HFF-Myc (cell line): ENCODE measurements around the gene ANKRD60.

Source experiments
- DNase-seq: peaks from one replicate; pipeline ENCODE4 v3.0.0-alpha.2; 2011; ENCODE audit warnings: low read depth; ENCODE audit errors: extremely low read depth
- H3K4me3 ChIP-seq: replicated peaks from 2 replicates; pipeline ENCODE4 v1.5.1; 2011; ENCODE audit warnings: low read depth, mild to moderate bottlenecking, control low read depth, low read length
- TF ChIP-seq, protein P1 (sequence below): IDR thresholded peaks from 2 replicates; pipeline ENCODE4 v1.5.1; 2012; ENCODE audit warnings: mild to moderate bottlenecking, low read depth, low read length, control low read depth; ENCODE audit errors: missing control alignments

ANKRD60 gene

DNA sequence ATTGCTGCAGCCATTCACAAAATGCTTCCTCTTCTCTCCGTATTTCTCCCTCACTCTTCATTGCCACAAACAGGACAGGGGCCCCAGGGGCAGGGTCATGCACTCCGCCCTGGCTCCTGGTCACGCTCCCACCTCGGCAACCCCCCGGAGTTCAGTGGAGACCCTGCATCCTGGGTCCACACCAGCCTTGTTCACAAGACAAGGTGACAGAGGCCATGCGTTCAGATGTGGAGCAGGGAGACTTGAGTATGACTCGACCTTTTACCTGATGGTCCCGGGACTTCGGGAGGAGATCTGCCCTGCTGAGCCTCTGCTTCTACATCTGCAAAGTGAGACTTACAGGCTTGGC lies 49.4 kb downstream of the ANKRD60 start:
- no peak overlapping the region for H3K4me3 ChIP-seq
- TF ChIP-seq, protein P1, sequence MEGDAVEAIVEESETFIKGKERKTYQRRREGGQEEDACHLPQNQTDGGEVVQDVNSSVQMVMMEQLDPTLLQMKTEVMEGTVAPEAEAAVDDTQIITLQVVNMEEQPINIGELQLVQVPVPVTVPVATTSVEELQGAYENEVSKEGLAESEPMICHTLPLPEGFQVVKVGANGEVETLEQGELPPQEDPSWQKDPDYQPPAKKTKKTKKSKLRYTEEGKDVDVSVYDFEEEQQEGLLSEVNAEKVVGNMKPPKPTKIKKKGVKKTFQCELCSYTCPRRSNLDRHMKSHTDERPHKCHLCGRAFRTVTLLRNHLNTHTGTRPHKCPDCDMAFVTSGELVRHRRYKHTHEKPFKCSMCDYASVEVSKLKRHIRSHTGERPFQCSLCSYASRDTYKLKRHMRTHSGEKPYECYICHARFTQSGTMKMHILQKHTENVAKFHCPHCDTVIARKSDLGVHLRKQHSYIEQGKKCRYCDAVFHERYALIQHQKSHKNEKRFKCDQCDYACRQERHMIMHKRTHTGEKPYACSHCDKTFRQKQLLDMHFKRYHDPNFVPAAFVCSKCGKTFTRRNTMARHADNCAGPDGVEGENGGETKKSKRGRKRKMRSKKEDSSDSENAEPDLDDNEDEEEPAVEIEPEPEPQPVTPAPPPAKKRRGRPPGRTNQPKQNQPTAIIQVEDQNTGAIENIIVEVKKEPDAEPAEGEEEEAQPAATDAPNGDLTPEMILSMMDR: no peak
- DNase-seq: no peak

DNA sequence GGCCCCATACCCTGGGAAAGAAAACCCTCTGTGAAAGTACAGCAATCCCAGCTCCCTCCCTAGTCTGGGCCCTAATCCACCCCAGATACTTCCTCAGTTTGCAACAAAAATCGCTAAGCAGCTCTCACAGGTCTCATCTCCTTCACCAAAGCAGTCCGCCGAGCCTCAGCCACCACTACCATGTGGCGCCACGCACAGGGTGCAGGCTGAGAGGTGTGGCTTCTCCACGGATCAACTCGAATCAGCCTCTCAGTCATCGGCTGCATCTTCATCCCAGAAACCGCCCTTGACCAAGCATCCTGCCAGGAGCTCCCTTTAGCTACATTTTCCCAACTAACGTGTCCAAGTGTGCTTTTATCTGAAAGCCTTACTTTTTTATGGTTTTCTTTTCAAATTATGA lies 50.7 kb downstream of the ANKRD60 start:
- no peak for DNase-seq
- no peak overlapping the region for H3K4me3 ChIP-seq
- TF ChIP-seq, protein P1: no peak

DNA sequence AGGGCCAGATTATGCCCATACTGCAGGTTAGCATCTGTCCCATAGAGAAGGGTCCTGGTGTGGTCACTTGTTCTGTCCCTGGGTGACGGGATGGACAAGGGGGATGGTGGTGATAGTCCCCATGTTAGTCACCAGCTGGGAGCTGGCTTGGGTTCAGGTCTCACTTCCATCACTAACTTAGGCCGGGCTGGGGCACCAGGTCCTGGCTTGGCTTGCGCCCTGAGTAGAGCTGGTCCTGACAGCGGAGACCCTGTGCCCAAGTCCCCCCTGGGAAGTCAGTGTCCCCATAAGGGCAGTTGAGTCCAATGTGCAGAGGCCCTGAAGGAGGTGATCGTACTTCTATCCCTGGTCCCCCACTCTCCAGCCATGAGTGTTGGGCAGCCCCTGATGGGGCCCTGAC lies 52.6 kb downstream of the ANKRD60 start:
- TF ChIP-seq, protein P1: no peak
- DNase-seq: no peak
- H3K4me3 ChIP-seq: no peak overlapping the region

DNA sequence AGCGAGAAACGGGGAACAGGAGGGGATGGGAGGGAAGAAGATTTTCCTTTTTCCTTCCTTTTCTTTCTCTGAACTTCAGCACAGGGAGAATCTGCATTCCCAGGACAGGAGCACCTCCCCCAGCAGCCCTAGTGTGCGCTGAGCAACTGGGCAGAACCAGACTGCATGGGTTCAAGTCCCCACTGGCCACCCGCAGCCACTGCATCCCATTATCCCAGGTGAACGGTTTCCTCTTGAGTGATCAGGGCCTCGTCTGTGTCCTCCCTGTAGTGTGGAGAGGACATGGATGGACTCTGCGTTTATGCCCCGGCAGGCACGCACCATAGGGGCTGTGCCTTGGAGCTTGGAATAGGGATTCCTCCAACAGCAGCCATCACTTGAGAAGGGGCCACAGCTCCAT lies 53.0 kb downstream of the ANKRD60 start:
- no peak overlapping the region for H3K4me3 ChIP-seq
- DNase-seq: no peak
- TF ChIP-seq, protein P1: no peak

DNA sequence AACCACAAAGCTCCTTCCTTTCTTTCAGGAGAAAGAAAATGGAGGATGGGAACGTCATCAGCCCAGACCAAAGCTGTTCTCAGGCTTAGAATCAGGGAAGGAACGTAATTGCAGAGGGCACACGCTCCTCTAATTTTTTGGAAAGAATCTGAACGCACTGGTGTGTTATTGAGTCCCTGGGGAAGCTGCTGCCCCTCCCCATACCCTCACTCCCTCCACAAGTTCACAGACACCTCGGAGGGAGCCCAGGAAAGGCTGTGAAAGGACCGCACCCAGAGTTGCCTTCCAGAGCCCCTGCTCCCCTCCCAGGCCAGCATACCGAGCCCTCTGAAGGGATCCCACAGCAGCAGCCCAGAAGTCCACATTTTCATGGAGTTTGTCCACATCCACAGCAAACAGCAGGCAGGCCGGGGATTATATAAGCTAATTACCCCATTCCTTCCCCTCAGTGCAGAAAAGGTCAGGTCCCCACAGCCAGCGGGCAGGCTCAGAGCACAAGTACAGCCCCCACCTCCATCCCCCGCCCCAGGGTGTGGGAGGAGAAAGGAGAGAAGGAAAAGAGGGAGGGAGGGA lies 53.7 kb downstream of the ANKRD60 start:
- peak overlapping the region; percentile 12; the same call in 1 of the 2 replicates for H3K4me3 ChIP-seq

DNA sequence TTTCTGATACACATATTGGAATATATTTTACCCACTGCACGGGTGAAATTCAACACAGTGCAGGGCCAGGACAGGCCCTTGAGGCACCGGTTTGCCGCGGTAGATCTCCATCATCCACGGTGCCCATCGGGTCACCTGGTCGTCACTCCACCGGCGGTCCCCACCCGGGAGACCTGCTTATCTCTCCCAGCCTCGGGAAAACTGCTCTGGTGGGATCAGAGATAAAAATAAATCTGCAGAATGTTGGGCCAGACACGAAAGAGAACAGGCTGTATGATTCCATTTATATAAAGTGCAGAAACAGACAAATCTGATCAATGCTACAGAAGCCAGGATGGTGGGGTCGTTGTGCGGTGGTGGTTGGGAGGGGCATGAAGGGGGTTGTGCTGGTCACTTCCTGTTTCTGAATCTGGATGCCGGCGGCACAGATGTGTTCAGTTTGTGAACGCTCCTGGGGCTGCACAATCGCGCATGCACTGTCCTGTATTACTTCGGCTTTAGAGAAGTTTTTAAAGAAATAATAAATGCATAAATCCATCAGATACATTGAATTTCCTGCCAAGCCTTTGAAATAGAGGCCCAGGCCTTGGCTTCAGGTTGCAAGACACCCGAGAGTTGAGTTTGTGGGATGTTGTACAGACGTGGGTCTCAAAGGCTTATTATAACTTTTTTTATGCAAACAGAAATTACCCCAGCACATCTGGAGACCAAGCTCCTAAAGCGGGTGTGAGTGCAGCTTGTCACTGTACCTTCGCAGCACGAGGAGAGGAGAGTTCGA lies 54.3 kb downstream of the ANKRD60 start:
- H3K4me3 ChIP-seq: peak overlapping the region; percentile 12; the same call in 1 of the 2 replicates
- TF ChIP-seq, protein P1: no peak
- no peak for DNase-seq

More for the DNA sequence above, 53.7 kb downstream of the ANKRD60 start:
- no peak for DNase-seq
- TF ChIP-seq, protein P1: no peak
